ENCODE measurements around the gene ZNF335. TPM values are rescaled to one million over a fixed set of nuclear protein-coding genes. Genes with fewer than 3 reads are reported as not detected.
"Not testable (repeated sequence)": the region's sequence is repeated elsewhere in the genome, so short reads cannot be mapped to it uniquely, and the experiment has no call there.

ZNF335 gene
- total and polyA plus RNA-seq, 2 donors (not counting 1 experiment from before 2014, with no cell fraction given): 4.8 to 10.2 TPM

DNA sequence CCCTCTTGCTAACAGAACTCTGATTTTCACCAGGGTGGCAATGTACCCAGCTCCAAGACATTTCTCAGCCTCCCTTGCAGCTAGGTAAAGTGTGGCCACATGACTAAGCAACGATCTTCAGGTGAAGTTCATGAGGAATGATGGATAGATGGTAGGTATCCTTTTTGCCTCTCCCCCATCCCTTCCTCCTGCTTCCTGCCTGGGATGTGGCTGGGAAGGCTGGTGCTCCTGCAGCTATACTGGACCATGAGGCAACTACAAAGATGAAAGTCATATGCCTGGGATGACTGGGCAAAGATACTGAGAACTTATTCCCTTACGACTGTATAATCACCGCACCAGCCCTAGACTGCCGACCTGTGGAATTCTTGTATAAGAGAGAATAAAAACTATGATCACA, 13.4 kb downstream of the ZNF335 start:
- Histone ChIP-seq H3K27me3 (ENCODE audit: control insufficient read depth, insufficient read depth, low read length) (no peaks in the 10 kb centered on the region), H3K4me2 (ENCODE audit: extremely low read depth, insufficient read depth, low read length) (no peak overlapping the region), H2AFZ (ENCODE audit: low read length) (no peak overlapping the region), H3K4me1 (ENCODE audit: control insufficient read depth, extremely low read depth, insufficient read depth, low read length) (no peaks in the 10 kb centered on the region), H3K36me3 (ENCODE audit: control insufficient read depth, insufficient read depth, low read length) (peaks cover 39% of the 10 kb centered on the region), H3K79me2 (ENCODE audit: control insufficient read depth, insufficient read depth, low read length) (no peaks in the 10 kb centered on the region), H3K4me3 (replicated peaks in 1 of 4; ENCODE audit: control extremely low read depth in 1 of 4, insufficient read depth in 1 of 4, low read depth in 3 of 4, low read length in 4 of 4) (no peak overlapping the region), H4K20me1 (ENCODE audit: control insufficient read depth, extremely low read depth, insufficient read depth, low read length) (no peaks in the 10 kb centered on the region), H3K9me3 (ENCODE audit: control insufficient read depth, insufficient read depth, low read depth, low read length) (no peaks in the 10 kb centered on the region), H3K9ac (ENCODE audit: insufficient read depth, low read length) (no peak overlapping the region), H3K27ac (ENCODE audit: insufficient read depth, low read length) (no peak overlapping the region)
- no peak for TF ChIP-seq EZH2 (IDR thresholded peaks at IDR 0.05; ENCODE audit: low read length, missing control alignments)
- TF ChIP-seq, protein P1, sequence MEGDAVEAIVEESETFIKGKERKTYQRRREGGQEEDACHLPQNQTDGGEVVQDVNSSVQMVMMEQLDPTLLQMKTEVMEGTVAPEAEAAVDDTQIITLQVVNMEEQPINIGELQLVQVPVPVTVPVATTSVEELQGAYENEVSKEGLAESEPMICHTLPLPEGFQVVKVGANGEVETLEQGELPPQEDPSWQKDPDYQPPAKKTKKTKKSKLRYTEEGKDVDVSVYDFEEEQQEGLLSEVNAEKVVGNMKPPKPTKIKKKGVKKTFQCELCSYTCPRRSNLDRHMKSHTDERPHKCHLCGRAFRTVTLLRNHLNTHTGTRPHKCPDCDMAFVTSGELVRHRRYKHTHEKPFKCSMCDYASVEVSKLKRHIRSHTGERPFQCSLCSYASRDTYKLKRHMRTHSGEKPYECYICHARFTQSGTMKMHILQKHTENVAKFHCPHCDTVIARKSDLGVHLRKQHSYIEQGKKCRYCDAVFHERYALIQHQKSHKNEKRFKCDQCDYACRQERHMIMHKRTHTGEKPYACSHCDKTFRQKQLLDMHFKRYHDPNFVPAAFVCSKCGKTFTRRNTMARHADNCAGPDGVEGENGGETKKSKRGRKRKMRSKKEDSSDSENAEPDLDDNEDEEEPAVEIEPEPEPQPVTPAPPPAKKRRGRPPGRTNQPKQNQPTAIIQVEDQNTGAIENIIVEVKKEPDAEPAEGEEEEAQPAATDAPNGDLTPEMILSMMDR (conservative IDR thresholded peaks at IDR 0.05 in 1 of 2, IDR thresholded peaks at IDR 0.05 in 1 of 2; ENCODE audit: low read depth in 1 of 2, low read length in 2 of 2): no peak
- no peak for DNase-seq (ENCODE audit: low read depth in 2 of 2)

- DNase-seq (ENCODE audit: low read depth in 2 of 2): no peak
- Histone ChIP-seq H3K4me2 (ENCODE audit: extremely low read depth, insufficient read depth, low read length) (no peak overlapping the region), H3K27ac (ENCODE audit: insufficient read depth, low read length) (no peak overlapping the region), H4K20me1 (ENCODE audit: control insufficient read depth, extremely low read depth, insufficient read depth, low read length) (no peaks in the 10 kb centered on the region), H3K27me3 (ENCODE audit: control insufficient read depth, insufficient read depth, low read length) (no peaks in the 10 kb centered on the region), H3K36me3 (ENCODE audit: control insufficient read depth, insufficient read depth, low read length) (peaks cover 40% of the 10 kb centered on the region), H3K9me3 (ENCODE audit: control insufficient read depth, insufficient read depth, low read depth, low read length) (no peaks in the 10 kb centered on the region), H3K79me2 (ENCODE audit: control insufficient read depth, insufficient read depth, low read length) (no peaks in the 10 kb centered on the region), H3K4me1 (ENCODE audit: control insufficient read depth, extremely low read depth, insufficient read depth, low read length) (no peaks in the 10 kb centered on the region), H2AFZ (ENCODE audit: low read length) (no peak overlapping the region), H3K4me3 (replicated peaks in 1 of 4; ENCODE audit: control extremely low read depth in 1 of 4, insufficient read depth in 1 of 4, low read depth in 3 of 4, low read length in 4 of 4) (no peak overlapping the region), H3K9ac (ENCODE audit: insufficient read depth, low read length) (no peak overlapping the region)
- TF ChIP-seq EZH2 (IDR thresholded peaks at IDR 0.05; ENCODE audit: low read length, missing control alignments): no peak
- TF ChIP-seq, protein P1 (conservative IDR thresholded peaks at IDR 0.05 in 1 of 2, IDR thresholded peaks at IDR 0.05 in 1 of 2; ENCODE audit: low read depth in 1 of 2, low read length in 2 of 2): no peak
Measured at GRCh38 chr20:45957021-45957941, 14.7 kb downstream of the ZNF335 start.

- H3K9ac ChIP-seq (ENCODE audit: insufficient read depth, low read length); H3K9me3 ChIP-seq (ENCODE audit: control insufficient read depth, insufficient read depth, low read depth, low read length); H3K79me2 ChIP-seq (ENCODE audit: control insufficient read depth, insufficient read depth, low read length); H3K4me3 ChIP-seq (replicated peaks in 1 of 4; ENCODE audit: control extremely low read depth in 1 of 4, insufficient read depth in 1 of 4, low read depth in 3 of 4, low read length in 4 of 4); H2AFZ ChIP-seq (ENCODE audit: low read length); DNase-seq (ENCODE audit: low read depth in 2 of 2); H3K27ac ChIP-seq (ENCODE audit: insufficient read depth, low read length); H4K20me1 ChIP-seq (ENCODE audit: control insufficient read depth, extremely low read depth, insufficient read depth, low read length); H3K4me2 ChIP-seq (ENCODE audit: extremely low read depth, insufficient read depth, low read length); H3K27me3 ChIP-seq (ENCODE audit: control insufficient read depth, insufficient read depth, low read length); H3K4me1 ChIP-seq (ENCODE audit: control insufficient read depth, extremely low read depth, insufficient read depth, low read length): not testable (repeated sequence)
- peaks cover 42% of the 10 kb centered on the region for H3K36me3 ChIP-seq (ENCODE audit: control insufficient read depth, insufficient read depth, low read length)
Measured at GRCh38 chr20:45956326-45956725, 15.7 kb downstream of the ZNF335 start.

Data from fibroblast of lung (primary cell).